NCI-H1105 treated with DMSO at 0.1 percent for 48 hours (cell line): ENCODE measurements around the gene ADGRG2.

Experiments
- DNase-seq: peaks from one replicate; lab custom pipeline; 2025; lab: John Stamatoyannopoulos, UW

ADGRG2 gene

DNA sequence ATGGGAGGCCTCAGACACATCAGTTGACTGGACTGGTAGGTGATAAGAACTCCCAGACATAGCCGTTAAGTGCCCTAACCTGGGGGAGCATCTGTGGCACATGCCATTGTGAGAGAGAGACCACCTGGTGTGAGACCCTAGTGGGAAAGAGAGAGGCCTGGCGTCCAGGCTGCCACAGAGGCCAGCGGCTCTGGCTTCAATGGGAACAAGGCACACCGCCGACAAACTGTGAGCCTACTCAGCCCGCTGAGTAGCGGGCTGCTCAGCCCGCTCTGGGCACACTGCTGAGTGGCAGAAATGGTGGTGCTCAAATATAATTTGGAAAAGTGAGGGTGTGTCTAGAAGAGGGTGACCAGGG, 172.3 kb downstream of the ADGRG2 start:
- DNase-seq, result no peak

DNA sequence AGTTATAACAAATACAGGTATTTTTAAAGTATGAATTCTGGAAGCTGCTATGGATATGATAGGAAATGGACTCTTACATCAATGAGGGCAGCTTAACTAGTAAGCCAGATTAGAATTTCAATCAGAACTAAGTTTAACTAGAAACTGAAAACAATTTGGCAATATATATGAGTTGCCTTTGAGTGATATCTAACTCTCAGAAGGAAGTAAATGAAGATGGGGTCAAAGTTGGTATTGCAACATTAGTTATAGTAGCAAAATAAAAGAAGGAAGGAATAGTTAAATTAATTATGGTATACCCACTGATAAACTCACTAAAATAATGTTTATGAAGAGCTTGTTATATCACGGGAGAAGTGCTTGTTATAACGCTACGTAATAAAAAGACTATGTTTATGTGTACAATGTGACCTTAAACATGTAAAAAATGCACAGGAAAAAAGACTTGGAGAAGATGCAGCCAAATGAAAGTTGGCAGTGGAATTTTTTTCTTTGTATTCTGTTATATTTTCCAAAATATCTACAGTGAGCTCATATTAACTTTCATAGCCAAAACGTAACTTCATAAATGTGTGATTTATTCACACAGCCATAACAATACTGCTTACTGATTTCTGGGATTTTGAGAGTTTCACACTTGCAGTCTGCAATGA, 172.9 kb downstream of the ADGRG2 start:
- DNase-seq, result no peak

DNA sequence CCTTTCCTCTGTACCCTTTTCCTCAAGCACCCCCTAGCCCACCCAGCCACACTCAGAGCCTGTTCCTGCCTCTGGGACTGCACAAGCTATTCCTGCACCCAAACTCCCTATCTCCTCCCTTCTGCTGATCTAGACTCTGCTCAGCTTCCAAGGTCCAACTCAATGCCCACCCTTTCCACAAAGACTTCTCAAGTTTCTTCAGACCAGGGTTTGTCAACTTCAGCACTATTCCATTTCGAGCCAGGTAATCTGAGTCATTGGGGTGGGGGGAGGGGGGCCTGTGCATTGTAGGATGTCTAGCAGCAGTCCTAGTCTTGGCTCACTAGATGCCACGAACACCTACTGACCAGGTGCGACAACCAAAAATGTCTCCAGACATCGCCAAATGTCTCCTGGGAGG, 175.7 kb downstream of the ADGRG2 start:
- no peak for DNase-seq

DNA sequence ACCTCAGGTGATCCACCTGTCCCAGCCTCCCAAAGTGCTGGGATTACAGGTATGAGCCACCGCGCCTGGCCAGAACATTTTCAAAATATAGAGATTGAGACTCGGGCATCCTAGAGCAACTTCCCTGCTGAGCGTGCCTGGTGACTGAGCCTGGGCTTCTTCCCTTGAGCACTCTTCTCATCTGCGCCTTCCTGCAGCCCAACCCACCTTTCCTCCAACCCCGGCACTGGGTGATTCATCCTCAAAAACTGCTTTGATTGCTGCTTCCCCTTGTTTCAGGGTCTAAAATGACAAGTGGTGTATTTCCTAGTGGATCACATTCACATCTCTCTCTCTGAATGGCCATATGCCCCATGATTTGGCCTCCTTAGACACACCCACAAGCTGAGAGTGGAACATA, 176.1 kb downstream of the ADGRG2 start:
- DNase-seq, result no peak

DNA sequence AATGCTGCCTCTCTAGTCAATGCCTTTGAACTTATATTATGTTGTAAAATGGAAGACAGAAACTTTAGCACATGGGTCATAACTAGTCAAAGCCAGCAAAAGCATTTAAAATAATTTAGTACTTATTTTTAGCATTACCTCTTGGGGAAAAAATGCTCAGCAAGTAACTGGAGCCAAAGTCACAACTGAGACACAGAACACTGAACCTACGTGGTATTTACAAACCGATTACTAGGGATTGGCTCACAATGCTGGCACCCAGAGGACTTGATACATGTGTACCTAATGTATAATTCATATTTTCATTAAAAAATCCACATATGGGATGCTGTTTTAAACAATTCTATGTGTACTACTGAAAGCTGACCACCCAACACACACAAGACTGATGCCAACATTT, 176.8 kb downstream of the ADGRG2 start:
- no peak for DNase-seq

DNA sequence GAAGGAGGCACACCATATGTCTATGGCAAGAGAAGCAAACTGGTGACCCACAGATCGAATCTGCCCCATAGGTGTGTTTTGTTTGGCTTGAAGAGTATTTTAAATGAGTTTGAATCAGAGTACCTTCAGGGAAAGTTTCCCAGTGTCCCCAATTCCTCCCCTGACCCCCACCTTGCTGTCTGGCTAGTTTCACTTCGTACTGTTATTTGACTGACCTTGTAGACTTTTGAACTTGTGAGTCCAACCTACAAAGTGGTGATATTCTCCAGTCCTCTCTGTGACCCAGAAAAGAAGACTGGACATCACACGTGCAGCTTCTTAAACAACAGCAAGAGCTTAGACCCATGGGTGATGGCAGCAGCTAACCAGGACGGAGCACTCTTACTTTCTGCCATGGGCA, 177.8 kb downstream of the ADGRG2 start:
- DNase-seq, result no peak

DNA sequence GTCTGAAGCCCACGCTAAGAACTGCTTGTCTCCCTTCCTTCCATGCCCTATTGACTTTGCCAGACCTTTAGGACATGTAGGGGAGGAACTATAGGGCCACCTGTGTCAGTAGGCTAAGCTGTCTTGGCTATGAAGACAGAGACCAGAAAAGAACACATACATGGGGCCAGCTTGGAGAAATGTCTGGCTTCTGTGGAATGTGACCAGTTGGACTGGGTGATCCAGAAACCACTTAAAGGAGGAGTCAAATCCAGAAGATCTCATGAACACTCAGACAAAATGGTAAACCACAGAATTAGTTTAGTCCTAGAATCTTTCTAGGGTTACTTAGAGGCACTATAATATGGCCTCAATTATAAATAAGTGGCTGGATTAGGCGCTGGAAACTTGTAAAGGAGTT, 180.4 kb downstream of the ADGRG2 start:
- no peak for DNase-seq
